ENCODE data around the gene ZC3H18.

ZC3H18 gene

DNA sequence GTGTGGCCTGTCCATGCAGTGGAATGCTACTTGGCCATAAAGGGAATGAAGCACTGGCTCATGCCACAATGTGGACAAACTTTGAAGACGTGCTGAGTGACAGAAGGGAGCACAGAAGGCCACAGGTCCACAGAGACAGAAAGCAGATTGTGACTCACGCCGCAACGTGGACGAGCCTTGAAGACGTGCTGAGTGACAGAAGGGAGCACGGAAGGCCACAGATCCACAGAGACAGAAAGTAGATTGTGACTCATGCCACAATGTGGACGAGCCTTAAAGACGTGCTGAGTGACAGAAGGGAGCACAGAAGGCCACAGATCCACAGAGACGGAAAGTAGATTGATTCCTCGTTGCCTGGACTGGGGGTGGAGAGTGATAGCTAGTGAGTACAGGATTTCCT, 19.2 kb downstream of the ZC3H18 start:
- TF ChIP-seq, protein P1, sequence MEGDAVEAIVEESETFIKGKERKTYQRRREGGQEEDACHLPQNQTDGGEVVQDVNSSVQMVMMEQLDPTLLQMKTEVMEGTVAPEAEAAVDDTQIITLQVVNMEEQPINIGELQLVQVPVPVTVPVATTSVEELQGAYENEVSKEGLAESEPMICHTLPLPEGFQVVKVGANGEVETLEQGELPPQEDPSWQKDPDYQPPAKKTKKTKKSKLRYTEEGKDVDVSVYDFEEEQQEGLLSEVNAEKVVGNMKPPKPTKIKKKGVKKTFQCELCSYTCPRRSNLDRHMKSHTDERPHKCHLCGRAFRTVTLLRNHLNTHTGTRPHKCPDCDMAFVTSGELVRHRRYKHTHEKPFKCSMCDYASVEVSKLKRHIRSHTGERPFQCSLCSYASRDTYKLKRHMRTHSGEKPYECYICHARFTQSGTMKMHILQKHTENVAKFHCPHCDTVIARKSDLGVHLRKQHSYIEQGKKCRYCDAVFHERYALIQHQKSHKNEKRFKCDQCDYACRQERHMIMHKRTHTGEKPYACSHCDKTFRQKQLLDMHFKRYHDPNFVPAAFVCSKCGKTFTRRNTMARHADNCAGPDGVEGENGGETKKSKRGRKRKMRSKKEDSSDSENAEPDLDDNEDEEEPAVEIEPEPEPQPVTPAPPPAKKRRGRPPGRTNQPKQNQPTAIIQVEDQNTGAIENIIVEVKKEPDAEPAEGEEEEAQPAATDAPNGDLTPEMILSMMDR (conservative IDR thresholded peaks at IDR 0.05; ENCODE audit: low read depth, low read length), result no peak
- no peak overlapping the region for H3K4me3 ChIP-seq (ENCODE audit: low read depth, low read length)
- no peak for DNase-seq (ENCODE audit: low read depth)

DNA sequence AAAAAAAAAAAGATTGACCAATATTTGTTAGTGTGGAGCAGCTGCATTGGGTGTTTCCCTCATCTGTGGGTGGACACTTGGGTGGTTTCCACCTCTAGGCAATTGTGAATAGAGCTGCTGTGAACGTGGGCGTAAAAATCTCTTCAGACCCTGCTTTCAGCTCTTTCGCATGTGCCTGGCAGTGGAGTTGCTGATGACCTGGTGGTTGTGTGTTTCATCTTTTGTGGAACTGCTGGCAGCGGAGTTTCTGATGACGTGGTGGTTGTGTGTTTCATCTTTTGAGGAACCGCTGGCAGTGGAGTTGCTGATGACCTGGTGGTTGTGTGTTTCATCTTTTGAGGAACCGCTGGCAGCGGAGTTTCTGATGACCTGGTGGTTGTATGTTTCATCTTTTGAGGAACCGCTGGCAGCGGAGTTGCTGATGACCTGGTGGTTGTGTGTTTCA, 21.4 kb downstream of the ZC3H18 start:
- H3K4me3 ChIP-seq (ENCODE audit: low read depth, low read length), result no peak overlapping the region
- no peak for DNase-seq (ENCODE audit: low read depth)
- TF ChIP-seq, protein P1 (conservative IDR thresholded peaks at IDR 0.05; ENCODE audit: low read depth, low read length), result no peak

DNA sequence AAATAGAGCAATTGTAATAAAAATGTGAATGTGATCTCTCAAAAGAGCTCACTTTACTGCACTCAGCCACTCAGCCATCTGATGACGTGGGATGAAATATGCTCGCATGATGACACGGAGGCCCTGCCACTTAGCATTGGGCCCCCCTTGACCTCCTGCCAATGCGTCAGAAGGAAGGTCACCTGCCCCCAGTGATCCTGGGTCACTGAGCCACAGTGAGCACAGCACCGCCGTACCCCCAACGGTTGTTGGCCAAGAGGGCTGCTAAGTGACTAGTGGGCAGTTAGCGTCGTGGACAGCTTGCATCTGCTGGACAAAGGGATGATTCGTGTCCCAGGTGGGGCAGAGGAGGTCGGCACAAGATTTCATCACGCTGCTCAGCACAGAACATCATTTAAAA, 22.9 kb downstream of the ZC3H18 start:
- no peak for DNase-seq (ENCODE audit: low read depth)
- TF ChIP-seq, protein P1 (conservative IDR thresholded peaks at IDR 0.05; ENCODE audit: low read depth, low read length), result no peak
- no peak overlapping the region for H3K4me3 ChIP-seq (ENCODE audit: low read depth, low read length)

DNA sequence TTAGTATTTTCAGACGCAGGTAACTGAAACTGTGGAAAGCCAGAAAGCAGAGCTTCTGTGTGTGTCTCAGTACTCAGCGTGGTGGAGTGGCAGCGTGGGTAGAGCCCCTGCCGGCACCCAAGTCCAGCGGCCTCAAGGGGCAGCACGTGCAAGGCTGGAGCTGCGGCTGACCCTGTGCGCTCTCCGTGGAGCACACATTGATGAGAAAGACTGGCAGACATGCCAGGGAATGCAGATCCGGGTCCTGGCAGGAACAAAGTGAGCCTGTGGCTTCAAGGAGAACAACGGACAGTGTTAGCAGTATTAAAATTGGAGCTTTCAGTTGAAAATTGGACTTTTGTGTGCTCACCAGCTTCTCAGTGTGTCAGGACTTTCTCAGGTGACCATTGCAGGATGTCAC, 23.3 kb downstream of the ZC3H18 start:
- H3K4me3 ChIP-seq (ENCODE audit: low read depth, low read length), result no peak overlapping the region
- no peak for DNase-seq (ENCODE audit: low read depth)
- TF ChIP-seq, protein P1 (conservative IDR thresholded peaks at IDR 0.05; ENCODE audit: low read depth, low read length), result no peak

DNA sequence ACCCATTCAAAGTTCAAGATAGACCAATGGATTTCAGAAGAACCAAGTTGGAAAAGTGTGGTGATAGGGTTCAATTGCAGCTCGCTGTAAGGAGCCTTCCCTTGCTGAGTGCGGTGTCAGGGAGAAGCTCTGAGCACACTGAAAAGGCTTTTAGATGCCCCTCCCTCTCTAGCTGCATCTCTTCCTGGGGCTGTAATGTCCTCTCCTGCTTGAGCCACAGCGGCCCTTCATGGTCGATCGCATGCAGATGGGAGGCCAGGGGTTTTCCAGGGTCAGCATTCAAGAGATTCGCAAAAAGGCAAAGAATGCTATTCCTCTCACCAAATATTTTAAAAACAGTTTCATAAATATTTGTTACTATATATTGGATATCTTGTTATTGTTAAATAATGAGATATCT, 23.7 kb downstream of the ZC3H18 start:
- TF ChIP-seq, protein P1 (conservative IDR thresholded peaks at IDR 0.05; ENCODE audit: low read depth, low read length), result no peak
- no peak overlapping the region for H3K4me3 ChIP-seq (ENCODE audit: low read depth, low read length)
- DNase-seq (ENCODE audit: low read depth), result no peak

DNA sequence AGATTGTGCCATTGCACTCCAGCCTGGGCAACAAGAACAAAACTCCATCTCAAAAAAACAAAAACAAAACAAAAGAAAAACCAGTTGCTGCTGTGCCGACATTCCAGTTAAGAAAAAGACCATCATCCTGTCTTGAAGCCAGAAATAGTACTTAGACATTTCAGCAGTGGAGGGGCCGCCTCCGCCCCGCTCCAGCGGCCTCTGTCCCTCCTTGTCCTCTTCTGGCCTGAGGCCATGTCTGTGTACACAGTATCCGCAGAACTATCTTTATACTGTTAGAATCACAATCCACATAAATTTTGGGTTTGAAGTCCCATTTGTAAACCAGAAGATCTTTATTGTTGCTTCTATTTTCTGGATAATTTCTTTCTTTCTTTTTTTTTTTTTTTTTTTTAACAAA, 24.9 kb downstream of the ZC3H18 start:
- TF ChIP-seq, protein P1 (conservative IDR thresholded peaks at IDR 0.05; ENCODE audit: low read depth, low read length), result no peak
- H3K4me3 ChIP-seq (ENCODE audit: low read depth, low read length), result no peak overlapping the region
- no peak for DNase-seq (ENCODE audit: low read depth)

DNA sequence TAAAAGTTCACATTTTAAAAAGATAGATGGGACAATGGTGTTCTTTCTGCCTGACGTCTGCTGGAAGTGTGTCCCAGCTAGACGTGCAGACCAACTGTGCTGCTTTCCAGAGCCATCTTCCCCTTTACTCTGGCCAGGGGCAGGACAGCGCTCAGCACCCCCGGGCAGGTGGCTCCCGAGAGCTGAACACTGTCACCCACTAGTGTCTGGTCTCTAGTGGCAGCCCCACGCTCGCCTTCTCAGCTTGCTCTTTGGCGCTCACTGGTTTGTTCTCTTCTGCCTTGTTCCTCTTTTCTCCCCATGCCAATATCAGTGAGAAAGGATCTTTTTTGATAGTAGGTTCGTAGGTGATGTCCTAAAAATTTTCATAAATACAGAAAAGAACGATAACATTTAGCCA, 25.7 kb downstream of the ZC3H18 start:
- TF ChIP-seq, protein P1 (conservative IDR thresholded peaks at IDR 0.05; ENCODE audit: low read depth, low read length), result no peak
- no peak for DNase-seq (ENCODE audit: low read depth)

More for the DNA sequence above, 25.7 kb downstream of the ZC3H18 start:
- no peak overlapping the region for H3K4me3 ChIP-seq (ENCODE audit: low read depth, low read length)

All from choroid plexus epithelial cell (primary cell).